Ramos (cell line): ENCODE data around the gene CD7.

Experiments
- in situ Hi-C: fragments of 300-500 bp; cut with MboI; formaldehyde crosslinking; loops from one replicate; pipeline ENCODE4 v1.14.3; 2022; ENCODE audit warnings: low sequenced_read_pairs; ENCODE audit not compliant: unreplicated experiment

Gene CD7

GRCh38 chr17:82302568-82302963 is 14.8 kb downstream of the CD7 start:
- in situ Hi-C loops = no loop called here

DNA sequence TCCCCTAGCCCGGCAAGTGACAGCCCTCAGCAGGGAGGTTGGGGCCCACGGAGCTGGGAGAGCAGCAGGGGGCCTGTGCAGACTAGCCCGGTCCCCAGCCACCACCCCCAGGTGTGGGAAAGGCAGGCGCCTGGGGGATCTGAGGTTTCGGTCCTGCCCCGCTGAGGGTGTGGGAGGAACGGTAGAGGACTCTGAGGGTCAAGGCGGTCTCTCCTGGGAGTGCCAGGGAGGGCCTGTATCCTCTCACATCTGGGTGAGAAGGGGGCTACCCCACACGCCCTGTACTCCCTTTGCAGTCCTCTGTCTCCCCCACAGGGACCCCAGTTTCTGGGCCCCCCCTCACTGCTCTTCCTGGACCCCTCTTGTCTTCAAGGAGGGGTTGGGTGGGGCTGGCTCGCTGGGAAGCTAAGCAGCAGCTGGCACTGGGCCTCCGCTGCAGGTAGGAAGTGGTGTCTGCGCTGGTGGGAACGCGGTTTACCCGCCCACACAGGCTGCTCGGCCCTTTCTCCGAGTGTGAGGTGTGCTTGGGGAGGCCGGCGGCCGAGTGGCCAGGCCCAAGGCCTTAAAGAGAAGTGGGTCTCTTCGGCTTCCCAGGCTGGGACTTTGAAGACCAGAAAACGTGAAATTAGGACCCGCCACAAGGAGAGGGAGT is 15.4 kb downstream of the CD7 start:
- in situ Hi-C loops = no loop called here

- in situ Hi-C loops = no loop called here
Measured at GRCh38 chr17:82301300-82301915, 16.0 kb downstream of the CD7 start.

DNA sequence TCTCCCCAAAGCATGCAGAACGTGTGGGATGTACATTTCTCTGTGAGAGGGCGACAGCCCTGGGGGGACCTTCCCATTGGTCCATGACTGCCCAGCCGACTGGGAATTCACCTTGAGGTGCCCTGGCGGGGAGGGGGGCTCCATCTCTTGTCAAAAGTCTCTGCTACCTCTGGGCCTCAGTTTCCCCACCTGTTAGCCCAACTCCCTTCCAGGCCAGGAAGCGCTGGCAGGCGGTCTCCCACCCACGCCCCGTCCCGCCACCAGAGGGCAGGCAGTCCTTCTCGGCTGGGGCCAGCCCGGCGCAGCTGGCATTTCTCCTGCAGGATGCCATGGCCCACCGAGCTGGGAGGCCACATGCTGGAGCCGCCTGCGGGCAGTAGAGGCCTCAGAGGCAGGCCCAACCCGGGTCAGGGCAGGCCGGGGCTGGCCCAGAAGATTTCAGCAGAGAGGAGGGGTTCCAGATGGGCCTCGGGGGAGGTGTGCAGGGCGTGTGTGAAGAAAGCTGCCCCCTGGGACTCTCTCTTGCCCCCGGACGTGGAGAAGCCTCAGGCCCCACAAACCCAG is 16.6 kb downstream of the CD7 start:
- in situ Hi-C loops = no loop called here

- in situ Hi-C loops = no loop called here
Measured at GRCh38 chr17:82300228-82300627, 17.2 kb downstream of the CD7 start.

- in situ Hi-C loops = no loop called here
Measured at GRCh38 chr17:82299452-82299851, 18.0 kb downstream of the CD7 start.

DNA sequence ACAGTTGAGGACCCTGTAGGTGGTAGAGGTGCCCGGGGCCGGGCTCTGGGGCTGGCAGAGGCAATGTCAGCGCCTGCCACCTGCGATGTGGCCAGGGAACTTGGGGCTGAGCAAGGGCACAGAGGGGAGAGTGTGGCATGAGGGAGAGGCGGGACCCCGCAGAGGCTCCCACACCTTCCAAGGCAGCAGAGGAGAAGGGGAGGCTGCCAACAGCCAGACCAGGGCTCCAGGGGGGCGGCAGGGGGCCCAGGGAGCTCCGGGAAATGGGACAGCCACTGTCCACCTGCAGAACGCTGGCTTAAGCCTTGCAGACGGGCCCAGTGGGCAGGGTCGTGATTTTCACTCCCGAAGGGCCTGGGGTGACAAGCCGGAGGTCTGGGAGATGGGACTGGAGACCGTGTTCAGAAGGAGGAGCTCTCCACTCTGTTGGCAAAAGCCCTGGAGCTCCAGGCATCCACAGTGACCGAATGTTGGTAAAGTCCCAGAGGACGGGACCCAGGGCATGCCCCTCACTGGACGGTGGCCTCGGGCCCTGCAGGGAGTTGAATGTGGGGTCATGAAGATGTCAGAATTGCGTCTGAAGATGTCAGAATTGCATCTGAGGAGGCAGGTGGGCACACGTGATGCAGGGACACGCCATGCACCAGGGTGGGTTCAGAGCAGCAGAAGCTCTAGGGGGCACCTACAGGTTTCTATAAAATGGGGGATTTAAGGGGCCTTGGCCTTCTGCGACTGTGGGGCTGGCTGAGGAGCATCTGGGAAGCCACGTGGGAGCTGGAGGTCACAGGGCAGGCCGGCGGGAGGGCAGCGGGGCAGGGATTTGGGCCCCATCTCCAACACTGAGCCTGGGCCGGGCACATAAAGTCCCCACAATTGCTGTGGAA is 18.6 kb downstream of the CD7 start:
- in situ Hi-C loops = no loop called here

DNA sequence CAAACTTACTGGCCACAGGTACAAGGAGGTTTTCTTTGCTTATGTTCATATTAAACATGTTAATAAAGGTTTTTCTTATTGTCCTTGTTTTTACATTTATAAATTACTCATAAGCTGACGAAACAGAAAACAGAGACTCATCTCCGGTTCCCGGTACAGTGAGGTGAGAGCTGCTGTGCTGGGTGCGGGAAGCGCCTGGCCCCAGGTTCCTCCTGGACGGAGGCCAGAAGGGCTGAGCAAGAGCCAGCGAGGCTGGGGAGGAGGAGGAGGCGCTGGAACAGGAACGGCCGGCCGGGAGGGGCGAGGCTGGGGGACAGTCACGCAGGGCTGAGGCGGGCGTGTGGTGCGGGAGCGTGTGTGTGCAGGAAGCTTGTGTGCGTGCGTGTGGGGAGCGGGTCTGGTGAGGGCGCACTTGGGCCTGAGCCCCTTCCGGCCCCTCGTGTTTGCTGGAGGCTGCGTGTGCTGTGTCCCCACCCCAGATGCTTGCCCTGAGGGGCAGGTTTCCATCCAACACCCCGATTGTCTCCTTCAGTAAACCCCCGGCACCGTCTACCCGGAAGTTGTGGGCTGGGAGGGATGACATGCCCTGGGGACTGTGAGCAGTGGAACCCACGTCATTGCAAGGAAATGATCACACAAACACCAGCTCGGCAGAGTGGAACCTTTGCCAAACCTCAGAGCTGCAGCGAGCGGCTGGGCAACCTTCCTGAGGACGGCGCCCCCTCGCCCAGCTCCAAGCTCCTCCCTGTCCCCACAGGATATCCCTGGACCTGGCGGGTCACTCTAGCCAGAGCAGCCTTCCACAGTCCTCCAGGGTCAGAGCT is 19.5 kb downstream of the CD7 start:
- in situ Hi-C loops = no loop called here

DNA sequence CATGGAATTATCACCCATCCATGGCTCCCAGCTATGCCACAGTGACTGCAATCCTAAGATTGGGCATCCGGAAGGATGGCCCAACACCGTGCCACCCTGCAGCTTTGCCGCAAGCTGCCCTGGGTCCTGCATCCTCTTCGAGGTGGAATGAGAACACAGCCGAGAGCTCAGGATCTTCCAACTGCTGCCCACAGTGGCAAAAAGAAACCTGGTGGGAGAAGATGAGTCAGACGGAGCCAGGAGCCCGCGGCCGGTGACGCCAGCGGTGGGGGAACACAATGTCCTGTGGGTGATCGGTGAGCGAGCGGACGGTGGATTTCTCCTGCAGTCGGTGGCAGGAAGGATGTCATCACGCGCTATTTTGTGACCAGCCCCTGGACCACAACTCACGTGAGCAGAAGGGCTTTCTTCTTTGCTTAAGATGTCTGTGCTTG is 20.1 kb downstream of the CD7 start:
- in situ Hi-C loops = no loop called here

DNA sequence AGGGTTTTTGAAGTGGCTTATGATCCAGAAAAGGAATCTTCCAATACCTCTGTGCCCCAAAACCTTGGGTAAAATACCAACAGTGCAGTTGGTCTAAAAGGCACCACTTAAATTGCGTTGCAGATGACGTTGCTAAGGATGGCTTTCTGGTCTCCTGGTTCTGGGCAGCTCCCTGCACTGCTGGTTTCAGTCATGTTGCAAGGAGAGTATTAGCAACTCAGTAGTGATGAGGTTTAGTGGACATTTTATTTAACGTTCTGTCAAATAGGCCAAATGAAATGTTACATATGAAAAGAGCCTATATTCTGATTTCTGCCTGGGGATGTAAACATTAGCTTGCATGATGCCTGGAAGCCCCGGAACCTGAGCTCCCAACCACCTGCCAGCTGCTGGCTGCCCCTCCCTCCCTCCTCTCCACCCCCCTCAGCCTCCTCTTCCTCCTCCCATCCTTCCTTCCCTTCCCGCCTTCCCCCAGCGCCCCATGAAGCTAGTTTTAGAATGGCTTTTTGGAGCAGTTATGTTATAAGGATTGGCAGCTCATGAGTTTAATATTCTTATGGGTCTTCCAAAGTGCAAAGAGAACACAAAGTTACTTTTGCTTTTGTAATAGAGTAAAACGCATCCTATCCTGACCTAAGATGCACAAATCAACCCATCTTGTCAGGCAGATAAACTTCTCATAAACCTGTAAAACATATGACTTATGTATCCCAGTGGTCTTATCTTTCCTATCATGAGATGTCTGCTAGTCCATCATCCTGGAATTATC is 20.7 kb downstream of the CD7 start:
- in situ Hi-C loops = no loop called here

GRCh38 chr17:82295472-82295814 is 22.0 kb downstream of the CD7 start:
- in situ Hi-C loops = no loop called here

GRCh38 chr17:82294064-82294773 is 23.2 kb downstream of the CD7 start:
- in situ Hi-C loops = no loop called here

DNA sequence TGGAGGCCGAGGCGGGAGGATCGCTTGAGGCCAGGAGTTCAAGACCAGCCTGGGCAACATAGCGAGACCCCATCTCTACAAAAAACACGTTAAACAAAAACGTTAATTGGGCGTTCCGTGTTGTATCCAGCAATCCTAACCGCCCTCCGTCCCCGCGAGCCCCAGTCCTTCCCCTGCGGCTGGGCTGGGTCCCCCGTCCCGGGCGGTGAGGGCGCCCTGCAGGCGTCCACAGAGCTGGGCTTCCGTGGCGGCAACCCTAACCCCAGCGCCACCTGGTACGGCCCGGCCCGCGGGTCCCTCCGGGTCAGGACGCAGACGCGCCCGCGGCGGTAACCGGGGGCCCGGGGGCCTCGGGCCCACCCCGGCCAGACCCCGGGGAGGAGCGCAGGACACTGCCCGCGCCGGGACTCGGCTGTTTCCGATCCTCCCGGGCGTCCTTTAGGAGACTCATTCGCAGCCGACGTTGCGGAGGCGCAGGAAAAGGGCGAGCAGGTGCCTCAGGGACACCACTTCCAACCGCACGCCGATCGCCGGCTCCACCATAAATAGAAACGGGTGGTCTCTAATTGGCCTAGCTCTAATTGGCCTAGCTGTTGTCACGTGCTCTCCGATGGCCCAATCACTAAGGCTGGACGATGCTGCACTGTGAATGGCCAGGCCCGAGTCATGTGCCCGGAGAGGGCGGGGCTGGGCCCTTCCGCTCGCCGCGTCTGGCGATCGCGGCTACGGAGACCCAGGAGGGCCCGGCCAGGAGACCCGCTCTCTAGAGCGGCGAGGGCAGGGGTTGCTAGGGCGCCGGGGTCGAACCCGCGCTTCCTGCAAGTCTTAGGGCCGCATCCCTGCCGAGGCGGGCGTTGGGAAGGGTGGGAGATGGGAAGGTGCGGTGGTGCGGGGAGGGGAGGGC is 24.9 kb downstream of the CD7 start:
- in situ Hi-C loops = no loop called here

DNA sequence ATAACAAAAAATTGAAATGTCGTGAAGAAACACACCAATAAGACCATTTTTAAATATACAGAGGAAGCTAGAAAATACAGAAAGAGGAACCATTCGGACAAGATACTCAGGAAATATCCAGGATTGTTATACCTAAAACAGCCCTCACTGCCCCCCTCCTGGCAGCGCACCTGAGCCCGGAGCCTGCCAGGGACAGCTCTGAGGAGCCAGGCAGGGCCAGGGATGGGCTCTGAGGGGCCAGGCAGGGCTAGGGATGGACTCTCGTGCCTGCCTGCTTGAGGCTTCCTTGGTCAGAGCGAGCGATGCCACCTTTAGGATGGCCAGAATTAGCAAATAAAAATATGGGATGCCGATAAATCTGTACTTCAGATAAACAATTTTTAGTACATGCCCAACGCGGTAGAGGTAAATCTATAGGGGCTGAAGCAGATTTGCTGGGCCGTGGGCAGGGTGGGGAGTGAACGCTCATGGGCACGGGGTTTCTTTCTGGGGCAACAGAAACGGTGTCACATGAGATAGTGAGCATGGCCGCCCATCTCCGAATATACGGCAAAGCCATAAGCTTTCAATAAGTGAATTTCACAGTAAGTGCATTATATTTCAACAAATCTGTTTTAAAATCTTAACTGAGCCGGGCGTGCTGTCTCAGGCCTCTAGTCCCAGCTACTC is 25.7 kb downstream of the CD7 start:
- in situ Hi-C loops = no loop called here

- in situ Hi-C loops = no loop called here
Measured at GRCh38 chr17:82287868-82288801, 29.3 kb downstream of the CD7 start.
